IMR-90 (cell line): ENCODE results near the gene PLEKHH2. TPM values are rescaled to one million over a fixed set of nuclear protein-coding genes. Genes with fewer than 3 reads are reported as not detected.

ENCODE experiments used
- ATAC-seq: fragments of 200-7000 bp; cut with Tn5 transposase; 2 replicates; pipeline ENCODE4 v1.9.1; 2020; ENCODE audit warnings: low read depth, mild to moderate bottlenecking, moderate library complexity
- BruUV-seq: library from RNA; stranded (reverse); fragments of 400-500 nt; replicated peaks from 2 replicates; lab custom pipeline; 2021; lab: Mats Ljungman, UMichigan
- CTCF ChIA-PET: fragments of 300-600 bp; formaldehyde crosslinking; extraction: SDS; loops from one replicate; lab custom pipeline; 2021; ENCODE audit warnings: antibody characterized with exemption; lab: Yijun Ruan, JAX
- POLR2A ChIA-PET: fragments of 300-600 bp; sonication (Branson Sonifier 250); formaldehyde crosslinking; loops from one replicate; lab custom pipeline; 2022; ENCODE audit warnings: antibody characterized with exemption; ENCODE audit not compliant: unreplicated experiment; lab: Charles Lee
- DNase-seq: peaks from one replicate; pipeline ENCODE4 v3.0.0; 2013
- H2AFZ ChIP-seq: replicated peaks from 2 replicates; pipeline ENCODE3; 2013; ENCODE audit warnings: low read length, mild to moderate bottlenecking; ENCODE audit not compliant: poor library complexity
- H2AK5ac ChIP-seq: 2 replicates; pipeline ENCODE4 v1.6.1; 2013; ENCODE audit warnings: low read depth, low read length, inconsistent platforms
- H2AK9ac ChIP-seq: replicated peaks from 2 replicates; pipeline ENCODE3; 2013; ENCODE audit warnings: mild to moderate bottlenecking, low read depth, low read length, moderate library complexity; ENCODE audit not compliant: poor library complexity
- H2BK120ac ChIP-seq: 2 replicates; pipeline ENCODE4 v1.6.1; 2013; ENCODE audit warnings: low read depth, low read length, inconsistent platforms
- H2BK15ac ChIP-seq: 3 replicates; pipeline ENCODE4 v1.6.1; 2013; ENCODE audit warnings: low read depth, low read length, inconsistent platforms
- H2BK20ac ChIP-seq: 2 replicates; pipeline ENCODE4 v1.6.1; 2013; ENCODE audit warnings: low read depth, mild to moderate bottlenecking, inconsistent platforms, low read length, moderate library complexity
- H2BK5ac ChIP-seq: 2 replicates; pipeline ENCODE4 v1.6.1; 2013; ENCODE audit warnings: mild to moderate bottlenecking, low read depth, low read length, inconsistent platforms; ENCODE audit not compliant: poor library complexity, severe bottlenecking
- H3K14ac ChIP-seq: replicated peaks from 2 replicates; pipeline ENCODE4 v1.6.1; 2013; ENCODE audit warnings: low read depth, low read length, inconsistent platforms
- H3K18ac ChIP-seq: 2 replicates; pipeline ENCODE4 v1.6.1; 2013; ENCODE audit warnings: low read depth, low read length, control low read depth
- H3K23ac ChIP-seq: 2 replicates; pipeline ENCODE4 v1.6.1; 2013; ENCODE audit warnings: low read depth, low read length, inconsistent platforms
- H3K27ac ChIP-seq: 2 replicates; pipeline ENCODE4 v1.5.1; 2013; ENCODE audit warnings: mild to moderate bottlenecking, control low read depth, low read length; ENCODE audit not compliant: insufficient read depth
- H3K27me3 ChIP-seq: 2 replicates; pipeline ENCODE4 v1.6.1; 2013; ENCODE audit warnings: low read length; ENCODE audit not compliant: control insufficient read depth, insufficient read depth
- H3K36me3 ChIP-seq: 2 replicates; pipeline ENCODE4 v1.6.1; 2013; ENCODE audit warnings: low read length, mixed read lengths; ENCODE audit not compliant: control insufficient read depth, insufficient read depth
- H3K4ac ChIP-seq: 2 replicates; pipeline ENCODE4 v1.6.1; 2013; ENCODE audit warnings: low read depth, low read length, inconsistent platforms
- H3K4me1 ChIP-seq: 2 replicates; pipeline ENCODE4 v1.6.1; 2013; ENCODE audit warnings: low read length, mixed read lengths; ENCODE audit not compliant: control insufficient read depth, insufficient read depth
- H3K4me2 ChIP-seq: 2 replicates; pipeline ENCODE4 v1.6.1; 2013; ENCODE audit warnings: low read depth, mild to moderate bottlenecking, control low read depth, low read length, moderate library complexity
- H3K4me3 ChIP-seq: 2 replicates; pipeline ENCODE4 v1.5.1; 2013; ENCODE audit warnings: low read depth, mild to moderate bottlenecking, control low read depth, low read length, moderate library complexity; ENCODE audit not compliant: insufficient read depth
- H3K56ac ChIP-seq: 2 replicates; pipeline ENCODE4 v1.6.1; 2013; ENCODE audit warnings: low read length, inconsistent platforms; ENCODE audit not compliant: insufficient read depth; ENCODE audit errors: extremely low read depth
- H3K79me1 ChIP-seq, 2 experiments: 2 replicates each; pipeline ENCODE4 v1.6.1; 2013; ENCODE audit warnings: low read length in 2 of 2, inconsistent platforms in 1 of 2, low read depth in 1 of 2
- H3K9ac ChIP-seq: 2 replicates; pipeline ENCODE4 v1.6.1; 2013; ENCODE audit warnings: low read depth, low read length, control low read depth
- H3K9me1 ChIP-seq: 2 replicates; pipeline ENCODE4 v1.6.1; 2013; ENCODE audit warnings: low read length, inconsistent platforms; ENCODE audit not compliant: insufficient read depth
- H3K9me3 ChIP-seq: 2 replicates; pipeline ENCODE4 v1.6.1; 2013; ENCODE audit warnings: low read length; ENCODE audit not compliant: control insufficient read depth, insufficient read depth
- H4K20me1 ChIP-seq: 2 replicates; pipeline ENCODE4 v1.6.1; 2013; ENCODE audit warnings: low read length, inconsistent platforms; ENCODE audit not compliant: insufficient read depth
- H4K5ac ChIP-seq: 2 replicates; pipeline ENCODE4 v1.6.1; 2013; ENCODE audit warnings: mild to moderate bottlenecking, low read depth, low read length, control low read depth
- H4K8ac ChIP-seq, 2 experiments: 2 replicates each; pipeline ENCODE4 v1.6.1; 2013; ENCODE audit warnings: low read depth in 2 of 2, low read length in 2 of 2, control low read depth in 1 of 2, inconsistent platforms in 1 of 2
- H4K91ac ChIP-seq: 2 replicates; pipeline ENCODE4 v1.6.1; 2013; ENCODE audit warnings: low read depth, low read length, inconsistent platforms; ENCODE audit not compliant: insufficient read depth
- BHLHE40 ChIP-seq: fragments of 150-350 bp; IDR thresholded peaks from 2 replicates; pipeline ENCODE4 v1.6.1; 2016; ENCODE audit warnings: mild to moderate bottlenecking, low read depth, low read length
- CEBPB ChIP-seq: IDR thresholded peaks from 2 replicates; pipeline ENCODE4 v1.6.1; 2012; ENCODE audit warnings: low read depth, low read length, improper control_type of control experiment
- CHD1 ChIP-seq: IDR thresholded peaks from 2 replicates; pipeline ENCODE4 v1.6.1; 2012; ENCODE audit warnings: low read depth, low read length, improper control_type of control experiment
- CTCF ChIP-seq: conservative IDR thresholded peaks from 2 replicates; pipeline ENCODE4 v1.5.1; 2012; ENCODE audit warnings: mild to moderate bottlenecking, low read depth, low read length, improper control_type of control experiment
- ELK1 ChIP-seq: fragments of 150-350 bp; IDR thresholded peaks from 2 replicates; pipeline ENCODE4 v1.6.1; 2016; ENCODE audit warnings: low read depth, mild to moderate bottlenecking, low read length, moderate library complexity, borderline replicate concordance
- FOS ChIP-seq: fragments of 150-350 bp; IDR thresholded peaks from 2 replicates; pipeline ENCODE4 v1.6.1; 2016; ENCODE audit warnings: low read depth, low read length
- MAFK ChIP-seq: IDR thresholded peaks from 2 replicates; pipeline ENCODE4 v1.6.1; 2012; ENCODE audit warnings: low read depth, low read length, improper control_type of control experiment
- MAZ ChIP-seq: IDR thresholded peaks from 2 replicates; pipeline ENCODE4 v1.6.1; 2012; ENCODE audit warnings: low read depth, mild to moderate bottlenecking, low read length, improper control_type of control experiment, moderate library complexity, borderline replicate concordance
- MXI1 ChIP-seq: IDR thresholded peaks from 2 replicates; pipeline ENCODE4 v1.6.1; 2012; ENCODE audit warnings: low read depth, mild to moderate bottlenecking, low read length, moderate library complexity, borderline replicate concordance
- POLR2A ChIP-seq: IDR thresholded peaks from 2 replicates; pipeline ENCODE4 v1.6.1; 2012; ENCODE audit warnings: mild to moderate bottlenecking, low read depth, low read length
- RAD21 ChIP-seq: IDR thresholded peaks from 2 replicates; pipeline ENCODE4 v1.6.1; 2012; ENCODE audit warnings: low read length, improper control_type of control experiment
- RCOR1 ChIP-seq: IDR thresholded peaks from 2 replicates; pipeline ENCODE4 v1.6.1; 2012; ENCODE audit warnings: mild to moderate bottlenecking, low read length, improper control_type of control experiment; ENCODE audit not compliant: insufficient replicate concordance
- RFX5 ChIP-seq: IDR thresholded peaks from 2 replicates; pipeline ENCODE4 v1.8.0; 2012; ENCODE audit warnings: low read depth, mild to moderate bottlenecking, low read length, moderate library complexity
- SMC3 ChIP-seq: fragments of 150-350 bp; IDR thresholded peaks from 2 replicates; pipeline ENCODE4 v1.6.1; 2016; ENCODE audit warnings: low read depth, mild to moderate bottlenecking, antibody characterized with exemption, low read length, moderate library complexity
- USF2 ChIP-seq: fragments of 150-350 bp; IDR thresholded peaks from 2 replicates; pipeline ENCODE4 v1.6.1; 2017; ENCODE audit warnings: mild to moderate bottlenecking, antibody characterized with exemption, low read length, low read depth
- WGBS, 2 experiments: methylation state at CpG; one replicate each; pipeline versions ENCODE4 v1.1.5 to v1.1.7; 2013; ENCODE audit warnings: missing lambda C conversion rate in 2 of 2; ENCODE audit not compliant: insufficient read length in 1 of 2; ENCODE audit errors: extremely low coverage in 2 of 2; 5-methylcytosine and 5-hydroxymethylcytosine counted together
- dilution Hi-C: fragments of 300-500 bp; cut with HindIII; formaldehyde crosslinking; loops from one replicate; pipeline ENCODE4 v1.14.3; 2018; ENCODE audit warnings: low sequenced_read_pairs; ENCODE audit not compliant: unreplicated experiment
- in situ Hi-C: fragments of 300-500 bp; cut with MboI; formaldehyde crosslinking; loops from 3 replicates; pipeline ENCODE4 v1.14.3; 2019; ENCODE audit warnings: low sequenced_read_pairs, inconsistent platforms, mixed read lengths
- intact Hi-C: fragments of 100-400 bp; cut with micrococcal nuclease; formaldehyde crosslinking; loops from 2 replicates; pipeline ENCODE4 v1.10.0; 2022
- polyA plus RNA-seq, 3 experiments: library from polyadenylated mRNA; depleted of rRNA; stranded (reverse); fragments of >200 nt; gene quantifications; 2 replicates each; pipeline ENCODE4 v1.2.3, GENCODE V29; 2012; ENCODE audit warnings: low replicate concordance in 1 of 3
- total RNA-seq: library from RNA; depleted of rRNA; stranded (reverse); fragments of >200 nt; gene quantifications from 2 replicates; pipeline ENCODE4 v1.2.3, GENCODE V29; 2012

Gene PLEKHH2
- total and polyA plus RNA-seq, 2 of the 4 experiments (the other 2 are of a cell fraction): 2.0 to 3.3 TPM

- H3K23ac ChIP-seq: no peak overlapping the region
- in situ Hi-C loops: no loop called here
- WGBS, 2 experiments: no CpG with 5 or more reads among the region's 1 CpG
These were observed 173.8 kb downstream of the PLEKHH2 start for GRCh38 chr2:43810888-43811287.

More at GRCh38 chr2:43810888-43811287, 173.8 kb downstream of the PLEKHH2 start:
- DNase-seq: no peak
- Histone ChIP-seq H3K36me3 (0 out of 2 replicates have a peak, but pooled peaks cover 4% of the 10 kb centered on the region), H3K27me3 (no peaks in the 10 kb centered on the region), H3K4me1 (no peaks in the 10 kb centered on the region), H2BK120ac (no peak overlapping the region), H3K79me1 (no peaks in the 10 kb centered on the region), H3K56ac (no peak overlapping the region), H3K4me3 (no peak overlapping the region), H3K9me1 (no peaks in the 10 kb centered on the region), H2AFZ (no peak overlapping the region), H4K8ac (no peak overlapping the region), H2AK5ac (no peak overlapping the region), H3K9ac (no peak overlapping the region), H3K9me3 (no peaks in the 10 kb centered on the region), H3K27ac (no peak overlapping the region), H3K4me2 (no peak overlapping the region), H4K91ac (no peak overlapping the region), H2AK9ac (no peak overlapping the region), H4K5ac (no peak overlapping the region), H2BK5ac (no peak overlapping the region), H3K18ac (no peak overlapping the region), H4K20me1 (no peaks in the 10 kb centered on the region), H3K4ac (no peak overlapping the region), H3K14ac (no peak overlapping the region), H2BK20ac (no peak overlapping the region), H2BK15ac (no peak overlapping the region)
- ChIA-PET POLR2A (no interaction called here), CTCF (no interaction called here)
- dilution Hi-C loops (no loop called here), intact Hi-C loops (no loop called here)
- TF ChIP-seq RCOR1 (no peak), MAFK (no peak), USF2 (no peak), RAD21 (no peak), FOS (no peak), MAZ (no peak), RFX5 (no peak), CTCF (no peak), SMC3 (no peak), CEBPB (no peak), MXI1 (no peak), POLR2A (no peak), CHD1 (no peak), ELK1 (no peak), BHLHE40 (no peak)
- BruUV-seq: no TSS peak
- no peak for ATAC-seq
